Activated CD8-positive, alpha-beta memory T cell treated with anti-CD3 and anti-CD28 coated beads for 1 hour (primary cell): Measurements from ENCODE around the gene OAS1.
A peak's percentile ranks its signal among the peaks of the same experiment; 100 is the strongest.

Experiments used
- DNase-seq, 2 donors: peaks; one replicate each; pipeline ENCODE4 v3.0.0-alpha.2; 2020; ENCODE audit warnings: low read depth in 1 of 2; ENCODE audit errors: extremely low read depth in 1 of 2

The OAS1 gene

GRCh38 chr12:112906712-112907414 lies at the start of gene OAS1:
Gene OAS1 (plus strand): TSS chr12:112906962. CDS start chr12:112907040, 78 bp downstream.
- peak in 1 of 2 donors; percentile 8 for DNase-seq

- DNase-seq, result no peak
Observed at GRCh38 chr12:112859291-112859690, 47.5 kb upstream of the OAS1 start.

- DNase-seq, result no peak
Observed at GRCh38 chr12:112860181-112860580, 46.6 kb upstream of the OAS1 start.

GRCh38 chr12:112861284-112861683 lies 45.5 kb upstream of the OAS1 start:
- DNase-seq, result no peak

- no peak for DNase-seq
Observed at GRCh38 chr12:112862636-112863290, 44.0 kb upstream of the OAS1 start.

- no peak for DNase-seq
Observed at GRCh38 chr12:112868459-112869041, 38.2 kb upstream of the OAS1 start.

- no peak for DNase-seq
Observed at GRCh38 chr12:112869091-112869490, 37.7 kb upstream of the OAS1 start.

- DNase-seq, result no peak
Observed at GRCh38 chr12:112869778-112870177, 37.0 kb upstream of the OAS1 start.

GRCh38 chr12:112870267-112870980 lies 36.3 kb upstream of the OAS1 start:
- DNase-seq, result no peak

GRCh38 chr12:112875608-112876007 lies 31.2 kb upstream of the OAS1 start:
- no peak for DNase-seq

- DNase-seq, result no peak
Observed at GRCh38 chr12:112876506-112876905, 30.3 kb upstream of the OAS1 start.

- no peak for DNase-seq
Observed at GRCh38 chr12:112877006-112877405, 29.8 kb upstream of the OAS1 start.

GRCh38 chr12:112878488-112878887 lies 28.3 kb upstream of the OAS1 start:
- DNase-seq, result no peak

- no peak for DNase-seq
Observed at GRCh38 chr12:112879191-112879705, 27.5 kb upstream of the OAS1 start.

GRCh38 chr12:112881602-112882001 lies 25.2 kb upstream of the OAS1 start:
- DNase-seq, result no peak

GRCh38 chr12:112885236-112885635 lies 21.5 kb upstream of the OAS1 start:
- DNase-seq, result no peak

GRCh38 chr12:112887550-112887949 lies 19.2 kb upstream of the OAS1 start:
- DNase-seq, result no peak

GRCh38 chr12:112891093-112892024 lies 15.4 kb upstream of the OAS1 start:
- DNase-seq, result no peak

GRCh38 chr12:112892856-112893255 lies 13.9 kb upstream of the OAS1 start:
- no peak for DNase-seq

- no peak for DNase-seq
Observed at GRCh38 chr12:112894128-112894527, 12.6 kb upstream of the OAS1 start.
